ENCODE data around the gene MYH2.

The MYH2 gene

GRCh38 chr17:10516638-10517037 lies 32.8 kb downstream of the MYH2 start:
- in situ Hi-C loops (cut with MboI; ENCODE audit: low sequenced_read_pairs) = no loop called here

DNA sequence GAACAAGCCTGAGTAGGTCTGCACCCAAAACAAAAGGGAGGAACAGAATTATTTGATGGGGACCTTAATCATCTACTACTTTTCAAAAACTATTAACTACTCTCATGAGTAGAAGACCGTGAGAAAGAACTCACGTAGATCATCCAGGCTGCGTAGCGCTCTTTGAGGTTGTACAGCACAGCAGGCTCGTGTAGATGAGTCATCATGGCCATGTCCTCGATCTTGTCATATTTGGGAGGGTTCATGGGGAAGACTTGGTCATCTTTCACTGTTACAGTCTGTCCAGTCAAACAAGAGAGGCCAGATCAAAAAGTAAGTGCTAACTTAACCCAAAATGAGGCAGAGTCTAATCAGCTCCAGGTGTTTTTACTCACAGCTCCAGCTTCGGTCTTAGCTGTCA lies 33.4 kb downstream of the MYH2 start:
- in situ Hi-C loops (cut with MboI; ENCODE audit: low sequenced_read_pairs) = no loop called here

DNA sequence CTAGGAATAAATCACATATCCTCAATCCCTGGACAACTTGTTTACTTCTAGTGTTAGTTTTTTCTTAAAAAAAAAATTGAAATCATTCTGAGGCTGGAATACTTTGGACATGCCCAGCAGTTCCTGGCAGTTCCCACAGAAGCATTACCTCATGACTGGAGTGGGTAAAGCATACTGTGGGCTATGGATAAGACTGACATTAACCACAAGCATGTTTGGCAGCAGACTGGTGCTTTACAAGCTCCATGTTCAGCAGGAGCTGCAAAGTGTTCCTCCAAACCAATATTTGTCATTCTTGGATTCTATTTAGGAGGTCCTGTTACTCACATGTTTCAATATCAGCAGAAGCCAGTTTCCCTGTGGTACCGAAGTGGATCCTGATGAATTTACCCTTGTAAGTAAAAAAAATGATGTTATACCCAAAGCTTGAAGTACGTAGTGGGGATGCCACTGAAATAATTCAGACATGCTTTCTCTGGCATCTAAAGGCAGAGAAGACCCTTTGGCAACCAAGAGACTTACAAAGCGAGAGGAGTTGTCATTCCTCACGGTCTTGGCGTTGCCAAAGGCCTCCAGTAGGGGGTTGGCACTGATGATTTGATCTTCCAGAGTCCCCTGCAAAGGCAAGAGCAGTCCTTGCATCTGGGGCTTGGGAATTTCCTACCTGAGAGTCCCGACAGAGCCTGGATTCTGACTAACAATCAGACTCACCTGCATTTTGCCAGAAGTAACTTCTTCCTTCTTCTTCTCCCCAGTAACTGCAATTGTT lies 36.0 kb downstream of the MYH2 start:
- in situ Hi-C loops (cut with MboI; ENCODE audit: low sequenced_read_pairs) = no loop called here

DNA sequence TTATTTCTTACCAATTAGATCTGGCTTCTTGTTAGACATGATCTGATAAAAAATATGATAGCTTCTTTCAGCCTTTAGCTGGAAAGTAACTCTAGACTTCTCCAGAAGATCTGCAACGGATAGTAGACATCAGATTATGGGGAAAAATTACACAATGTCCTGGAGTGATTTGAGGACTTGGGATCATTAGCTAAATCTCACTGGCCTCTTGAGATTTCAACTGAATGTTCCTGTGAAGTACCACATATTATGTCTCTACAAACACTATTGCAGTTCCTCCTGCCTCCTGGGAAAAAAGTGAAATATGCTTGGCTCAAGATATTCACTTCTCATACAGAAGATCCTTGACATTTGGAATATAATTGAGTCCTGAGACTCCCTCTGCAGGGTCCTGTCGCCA lies 36.6 kb downstream of the MYH2 start:
- in situ Hi-C loops (cut with MboI; ENCODE audit: low sequenced_read_pairs) = no loop called here

DNA sequence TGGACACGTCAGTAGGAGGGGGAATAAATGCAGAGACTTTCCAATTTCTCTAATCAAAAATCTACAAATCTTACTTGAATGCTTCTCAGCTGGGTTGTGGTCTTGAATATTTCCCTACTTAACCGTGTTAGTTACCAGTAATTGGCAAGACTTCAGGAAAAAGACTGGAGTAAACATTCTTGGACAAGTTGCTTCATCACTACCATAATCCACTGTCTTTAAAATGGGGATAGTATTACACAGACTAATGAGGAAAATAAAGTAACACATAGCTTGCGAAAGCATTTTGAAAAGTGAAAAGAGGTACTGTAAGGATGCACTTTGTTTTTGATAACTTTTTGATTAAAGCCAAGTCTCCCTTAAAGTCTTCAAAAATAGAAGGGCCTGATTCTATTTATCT lies 49.5 kb downstream of the MYH2 start:
- in situ Hi-C loops (cut with MboI; ENCODE audit: low sequenced_read_pairs) = no loop called here

- in situ Hi-C loops (cut with MboI; ENCODE audit: low sequenced_read_pairs) = no loop called here
Measured at GRCh38 chr17:10492004-10492403, 57.5 kb downstream of the MYH2 start.

- in situ Hi-C loops (cut with MboI; ENCODE audit: low sequenced_read_pairs) = no loop called here
Measured at GRCh38 chr17:10482252-10482651, 67.2 kb downstream of the MYH2 start.

GRCh38 chr17:10477701-10478100 lies 71.8 kb downstream of the MYH2 start:
- in situ Hi-C loops (cut with MboI; ENCODE audit: low sequenced_read_pairs) = no loop called here

DNA sequence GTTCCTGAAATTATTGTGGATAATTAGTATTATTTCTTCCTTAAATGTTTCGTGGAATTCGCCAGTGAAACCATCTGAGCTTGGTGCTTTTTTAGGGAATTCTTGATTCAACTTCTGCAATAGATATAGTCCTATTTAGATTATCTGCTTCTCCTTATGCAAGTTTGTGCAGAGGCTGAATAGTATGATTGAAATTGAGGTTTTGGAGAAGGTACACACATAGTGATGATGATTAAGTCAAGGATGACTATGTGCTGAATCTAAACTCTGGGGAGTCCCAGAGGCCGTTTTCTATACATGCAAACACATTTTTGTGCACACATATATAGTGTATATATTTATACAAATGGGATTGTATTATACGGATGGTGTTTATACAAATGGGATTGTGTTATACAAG lies 74.9 kb downstream of the MYH2 start:
- in situ Hi-C loops (cut with MboI; ENCODE audit: low sequenced_read_pairs) = no loop called here

GRCh38 chr17:10471858-10472257 lies 77.6 kb downstream of the MYH2 start:
- in situ Hi-C loops (cut with MboI; ENCODE audit: low sequenced_read_pairs) = no loop called here

Data from HL-60/S4 treated with phorbol 12-myristate 13-acetate at 8.2 ng/mL for 4 days and 3 days (cell line).